ENCODE data around the gene ANGPTL3.

- no peak for TF ChIP-seq SMC3 (IDR thresholded peaks at IDR 0.05; ENCODE audit: low read depth, low read length)
- TF ChIP-seq CTCF (IDR thresholded peaks at IDR 0.05), result no peak
- no peak for TF ChIP-seq USF2 (IDR thresholded peaks at IDR 0.05; ENCODE audit: borderline replicate concordance, low read depth, low read length)
- no peak for TF ChIP-seq YY1 (IDR thresholded peaks at IDR 0.05; ENCODE audit: low read depth)
- TF ChIP-seq GABPA (IDR thresholded peaks at IDR 0.05; ENCODE audit: low read depth), result no peak
- TF ChIP-seq TAF1 (IDR thresholded peaks at IDR 0.05; ENCODE audit: borderline replicate concordance, low read depth, low read length), result no peak
- TF ChIP-seq POLR2AphosphoS5 (IDR thresholded peaks at IDR 0.05; ENCODE audit: low read depth, low read length), result no peak
- TF ChIP-seq GATA2 (CRISPR knock-in tag; IDR thresholded peaks at IDR 0.05), result no peak
- no peak for TF ChIP-seq FOXJ3 (CRISPR knock-in tag; IDR thresholded peaks at IDR 0.05)
- no peak for TF ChIP-seq MXI1 (IDR thresholded peaks at IDR 0.05; ENCODE audit: low read depth, low read length)
- no peak for TF ChIP-seq TEAD4 (IDR thresholded peaks at IDR 0.05; ENCODE audit: borderline replicate concordance, insufficient read depth)
- TF ChIP-seq EP300 (IDR thresholded peaks at IDR 0.05; ENCODE audit: borderline replicate concordance in 1 of 2, low read depth in 1 of 2, low read length in 1 of 2), result no peak
- TF ChIP-seq MAX (IDR thresholded peaks at IDR 0.05; ENCODE audit: low read depth), result no peak
- TF ChIP-seq RXRA (IDR thresholded peaks at IDR 0.05; ENCODE audit: borderline replicate concordance, low read depth), result no peak
These were observed 36.0 kb upstream of the ANGPTL3 start for GRCh38 chr1:62561306-62561705.

All from SK-N-SH (cell line).